Anterior cingulate cortex (tissue), 58 donors: ENCODE results near the gene PLA2G2D.

Source experiments
- DNase-seq, 58 donors: peaks; one replicate each; lab custom pipeline; 2025; lab: John Stamatoyannopoulos, UW

PLA2G2D gene

DNA sequence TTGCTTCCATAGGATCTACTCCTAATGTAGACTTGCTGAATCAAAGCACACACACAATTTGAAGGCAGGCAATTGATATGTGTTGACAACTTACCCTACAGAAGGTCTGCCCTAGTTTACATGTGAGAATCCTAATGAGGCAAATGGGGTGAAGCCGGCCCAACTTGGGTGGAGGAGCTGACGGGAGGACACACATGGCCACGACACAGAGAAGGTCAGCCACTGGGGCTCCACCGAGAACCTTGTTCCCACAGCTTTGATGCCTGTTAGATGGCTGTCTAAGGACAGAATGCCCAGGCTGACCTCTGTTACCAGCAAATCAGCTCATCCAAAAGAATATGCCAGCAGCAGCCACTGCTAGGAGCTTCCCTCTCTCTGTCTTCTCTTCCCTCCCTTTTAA lies 1.5 kb upstream of the PLA2G2D start:
- DNase-seq: no peak

DNA sequence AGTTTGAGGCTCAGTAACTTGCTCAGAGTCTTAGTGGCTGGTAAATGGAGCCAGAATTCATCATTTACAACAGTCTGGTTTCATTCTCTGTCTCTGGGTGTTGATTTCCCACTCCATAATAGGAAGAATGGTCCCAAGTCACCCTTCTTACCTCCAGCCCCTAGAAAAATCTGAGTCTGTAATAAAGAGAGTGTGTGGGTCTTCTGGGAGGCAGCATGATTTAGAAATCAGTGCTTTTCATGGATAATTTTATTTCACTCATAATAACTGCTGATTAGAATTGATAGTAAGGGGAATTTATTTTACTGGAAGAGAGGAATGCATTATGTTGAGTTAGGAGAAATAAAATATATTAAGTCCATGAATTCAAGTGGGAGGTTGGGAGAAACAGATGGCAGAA lies 2.1 kb downstream of the PLA2G2D start:
- DNase-seq: no peak

DNA sequence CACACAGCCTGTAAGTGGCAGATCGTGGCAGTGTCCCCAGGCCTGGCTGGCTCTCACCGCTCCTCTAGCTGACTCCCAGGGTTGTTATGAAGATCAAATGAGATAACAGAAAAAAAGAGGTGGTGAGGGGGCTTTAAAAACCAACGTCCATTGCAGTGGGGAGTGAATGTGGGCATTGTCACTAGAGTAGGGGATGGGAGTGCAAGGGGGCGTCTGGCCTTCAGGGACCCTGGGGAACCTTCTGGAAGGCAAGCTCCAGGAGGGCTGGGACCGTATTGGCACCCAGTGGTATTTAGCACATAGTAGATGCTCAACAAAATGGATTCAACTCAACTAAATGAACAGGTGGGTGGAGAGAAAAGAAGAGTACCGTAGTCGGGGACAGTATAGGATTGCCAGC lies 3.4 kb downstream of the PLA2G2D start:
- DNase-seq: no peak

DNA sequence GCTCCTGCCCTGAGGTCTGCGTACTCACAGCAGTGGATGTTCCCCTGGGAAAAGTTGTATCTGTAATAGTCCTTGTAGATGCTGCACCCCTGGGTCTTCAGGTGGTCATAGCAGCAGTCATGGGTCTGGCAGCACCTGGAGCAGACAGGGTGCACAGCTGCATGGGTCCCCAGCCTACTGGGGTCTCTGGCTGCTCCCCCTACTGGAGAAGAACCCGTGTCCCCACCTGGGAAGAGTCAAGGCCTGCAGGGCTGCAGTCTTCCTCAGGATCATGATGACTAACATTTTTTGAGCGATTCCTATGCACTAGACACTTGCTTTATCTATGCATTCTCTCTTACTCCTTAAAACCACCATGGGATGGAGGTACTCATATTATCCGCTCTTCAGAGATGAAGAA lies 3.9 kb downstream of the PLA2G2D start:
- no peak for DNase-seq

DNA sequence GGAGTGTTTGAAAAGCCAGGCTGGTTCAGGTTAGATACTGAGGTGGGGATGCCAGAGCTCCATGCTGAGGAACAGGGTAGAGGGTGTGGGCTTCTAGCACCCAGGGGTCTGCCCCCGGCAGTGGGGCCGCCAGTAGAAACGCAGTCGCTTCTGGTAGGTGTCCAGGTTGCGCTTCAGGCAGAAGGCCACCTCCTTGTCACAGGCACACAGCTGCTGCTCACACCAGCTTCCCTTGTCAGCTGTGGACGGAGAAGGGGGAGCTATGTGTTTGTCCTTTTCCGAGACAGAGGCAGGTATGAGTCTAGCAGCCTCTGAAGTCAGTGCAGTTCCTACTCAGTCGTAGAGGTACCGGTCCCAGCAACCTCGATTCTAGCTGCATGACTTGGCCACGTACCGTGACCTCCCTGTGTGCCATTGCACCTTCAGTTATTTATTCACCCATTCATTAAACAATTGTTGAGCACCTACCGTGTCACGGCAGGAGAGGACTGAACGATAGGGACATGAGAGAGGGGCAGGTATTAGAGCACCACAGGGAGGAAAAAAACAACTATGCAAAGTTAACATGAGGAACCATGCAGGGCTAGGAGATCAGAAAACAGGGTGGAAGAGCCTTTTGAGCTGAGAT lies 5.2 kb downstream of the PLA2G2D start:
- DNase-seq: no peak

DNA sequence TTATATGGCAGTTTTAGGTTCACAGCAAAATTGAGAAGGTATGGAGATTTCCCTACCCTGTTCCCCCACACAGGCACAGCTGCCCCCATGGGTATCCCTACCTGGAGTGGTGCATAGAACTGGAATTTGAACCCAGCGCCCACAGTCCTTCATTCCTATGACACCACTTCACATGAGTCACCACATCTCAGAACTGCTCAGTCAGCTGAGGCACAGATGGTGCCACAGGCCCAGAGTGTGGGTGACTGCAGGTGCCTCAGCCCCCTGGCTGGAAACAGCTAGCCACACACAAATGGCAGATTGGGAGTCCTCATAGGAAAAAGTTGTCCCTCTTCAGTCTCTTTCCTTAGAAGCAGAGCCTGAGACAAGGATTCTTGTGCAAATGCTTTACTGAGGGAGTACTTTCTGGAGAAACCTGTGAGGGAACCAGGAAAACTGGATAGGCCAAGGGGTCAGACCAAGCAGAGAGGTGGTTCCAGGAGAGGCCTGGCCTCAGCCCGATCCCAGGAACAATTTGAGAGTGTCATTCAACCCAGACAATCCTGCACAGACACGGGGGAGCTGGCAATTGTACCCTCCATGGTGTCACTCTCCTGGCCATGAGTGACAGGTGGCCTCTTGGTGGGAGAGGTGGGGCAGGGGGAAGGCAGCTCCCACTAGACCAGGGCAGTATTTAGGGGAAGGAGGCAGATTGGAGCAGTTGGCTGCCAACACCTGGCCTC lies 6.9 kb downstream of the PLA2G2D start:
- DNase-seq: no peak

DNA sequence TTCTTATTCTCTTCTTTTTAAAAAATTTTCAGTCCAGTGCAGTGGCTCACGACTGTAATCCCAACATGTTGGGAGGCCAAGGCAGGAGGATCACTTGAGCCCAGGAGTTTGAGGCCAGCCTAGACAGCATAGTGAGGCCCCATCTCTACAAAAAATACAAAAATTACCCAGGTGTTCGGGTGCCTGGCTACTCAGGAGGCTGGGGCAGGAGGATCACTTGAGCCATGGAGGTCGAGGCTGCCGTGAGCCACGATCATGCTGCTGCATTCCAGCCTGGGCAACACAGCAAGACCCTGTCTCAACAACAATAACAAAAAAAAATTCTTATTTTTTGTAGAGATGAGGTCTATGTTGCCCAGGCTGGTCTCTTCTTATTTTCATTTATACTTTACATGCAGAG lies 7.9 kb downstream of the PLA2G2D start:
- no peak for DNase-seq

DNA sequence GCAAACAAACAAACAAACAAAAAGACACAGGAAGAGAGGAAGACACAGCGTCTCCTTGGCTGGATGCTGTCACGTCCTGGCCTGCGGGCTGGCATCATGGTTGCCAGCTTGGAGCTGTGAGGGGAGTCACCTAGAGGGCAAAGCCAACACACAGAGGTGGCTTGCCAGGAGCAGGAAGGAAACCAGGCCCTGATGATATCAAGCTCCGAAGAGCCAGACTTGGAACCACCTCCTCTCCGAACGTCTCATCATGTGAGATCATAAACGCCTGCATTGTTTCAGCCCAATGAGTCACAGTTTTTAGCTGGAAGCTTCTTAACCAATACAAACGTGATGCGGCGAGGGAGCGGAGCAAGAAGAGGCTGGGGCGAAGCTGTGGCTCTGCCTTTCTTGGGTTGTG lies 8.7 kb downstream of the PLA2G2D start:
- peak in 1 of 58 donors; percentile 2 for DNase-seq

DNA sequence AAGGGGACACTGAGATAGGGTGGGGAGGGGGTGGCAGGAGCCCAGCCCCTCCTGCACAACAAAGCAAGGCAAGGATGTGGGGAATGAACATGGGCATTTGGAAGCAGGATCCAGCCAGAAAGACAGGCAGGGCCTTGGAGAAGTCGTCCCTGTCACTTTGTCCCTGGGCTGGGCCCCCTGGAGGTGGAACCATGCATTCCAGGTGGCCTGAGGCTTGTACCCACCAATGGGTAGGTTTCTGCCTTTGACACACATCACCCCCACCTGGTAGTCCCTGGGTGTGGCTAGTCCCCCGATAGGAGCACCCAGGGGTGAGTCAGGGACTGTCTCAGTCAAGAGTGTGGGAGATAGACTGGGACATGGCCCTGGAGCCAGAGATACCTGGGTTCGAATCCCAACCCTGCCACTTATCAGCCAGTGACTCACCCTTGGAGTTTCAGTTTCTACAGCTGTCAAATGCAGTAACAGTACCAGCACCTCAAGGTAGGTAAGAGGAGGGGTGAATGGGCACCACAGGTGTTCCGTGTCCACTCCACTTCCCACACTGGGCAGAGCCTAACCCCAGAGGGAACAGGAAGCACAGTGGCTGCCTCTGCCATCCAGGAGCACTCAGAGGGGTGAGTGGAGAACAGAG lies 10.0 kb downstream of the PLA2G2D start:
- DNase-seq: no peak

DNA sequence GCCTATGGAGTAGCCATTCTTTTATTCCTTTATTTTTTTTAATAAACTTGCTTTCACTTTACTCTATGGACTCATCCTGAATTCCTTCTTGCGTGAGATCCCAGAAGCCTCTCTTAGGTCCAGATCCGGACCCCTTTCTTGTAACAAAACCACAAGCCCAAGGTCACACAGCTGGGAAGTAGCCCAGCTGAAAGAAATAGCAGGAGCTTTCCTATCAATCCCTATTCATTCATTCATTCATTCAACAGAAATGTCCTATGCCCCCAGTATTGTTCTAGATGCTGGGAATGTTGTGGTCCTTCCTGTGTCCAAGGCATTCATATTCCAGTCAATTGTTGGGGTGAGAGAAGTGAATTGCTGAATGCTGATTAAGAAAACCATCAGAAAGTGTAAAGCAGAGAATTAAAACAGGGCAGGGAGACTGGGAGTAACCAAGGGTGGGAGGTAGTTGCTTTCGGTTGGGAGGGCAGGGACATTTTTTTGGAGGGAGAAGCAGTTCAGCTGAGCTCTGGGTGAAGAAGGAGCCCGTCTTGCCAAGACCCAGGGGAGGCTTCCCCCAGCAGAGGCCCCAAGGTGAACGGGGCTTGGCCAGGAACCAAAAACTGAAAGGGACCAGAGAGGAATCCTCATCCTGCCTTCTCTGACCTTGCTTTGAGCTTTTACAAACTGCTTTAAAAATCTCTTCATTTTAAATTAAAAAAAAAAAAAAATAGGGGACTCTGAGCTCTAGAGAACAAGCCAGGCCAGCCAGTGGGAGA lies 10.8 kb downstream of the PLA2G2D start:
- DNase-seq: no peak

DNA sequence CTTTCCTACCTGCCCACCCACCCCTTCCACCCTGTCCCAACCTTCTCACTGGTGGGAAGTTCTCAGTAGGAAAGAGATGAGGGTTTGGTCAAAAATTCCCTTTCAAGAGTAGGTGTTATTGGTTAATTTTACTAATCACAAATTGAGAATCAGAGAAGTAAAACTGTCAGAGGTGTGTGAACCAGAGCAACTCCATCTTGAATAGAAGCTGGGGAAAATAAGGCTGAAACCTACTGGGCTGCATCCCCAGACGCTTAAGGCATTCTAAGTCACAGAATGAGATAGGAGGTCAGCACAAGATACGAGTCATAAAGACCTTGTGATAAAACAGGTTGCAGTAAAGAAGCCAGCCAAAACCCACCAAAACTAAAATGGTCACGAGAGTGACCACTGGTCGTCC lies 11.5 kb downstream of the PLA2G2D start:
- DNase-seq: no peak

DNA sequence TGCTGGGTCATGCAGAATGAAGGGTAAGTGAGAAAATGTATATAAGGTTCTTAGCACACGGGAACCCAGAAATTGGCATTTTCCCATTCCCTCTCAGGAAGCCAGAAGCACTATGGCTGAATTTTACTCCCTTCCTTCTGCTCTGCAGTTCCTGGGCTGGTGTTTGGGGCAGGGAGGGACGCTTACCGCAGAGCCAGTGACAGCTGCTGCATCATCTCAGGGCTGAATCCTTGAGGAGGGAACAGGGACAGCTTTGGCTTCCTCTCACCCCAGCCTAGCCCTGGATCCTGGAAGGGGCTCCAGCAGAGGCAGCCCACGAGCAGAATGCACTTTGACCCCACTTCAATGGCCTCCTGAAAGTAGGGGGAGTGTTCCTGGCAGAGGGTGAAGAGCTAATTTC lies 12.0 kb downstream of the PLA2G2D start:
- no peak for DNase-seq

DNA sequence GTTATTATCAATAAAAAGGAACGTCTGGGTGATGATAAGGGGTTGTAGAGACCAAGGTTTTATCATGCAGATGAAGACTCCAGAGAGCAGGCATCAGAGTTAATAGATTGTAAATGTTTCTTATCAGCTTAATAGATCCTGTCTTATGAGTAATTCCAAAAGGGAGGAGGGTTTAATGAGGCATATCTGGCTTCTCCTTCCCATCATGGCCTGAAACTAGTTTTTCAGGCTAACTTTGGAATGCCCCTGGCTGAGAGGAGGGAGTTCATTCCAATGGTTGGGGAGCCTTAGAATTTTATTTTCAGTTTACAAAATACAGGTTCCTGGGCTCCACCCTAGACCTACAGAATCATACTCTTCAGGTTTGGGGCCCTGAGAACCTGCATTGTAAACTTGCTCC lies 13.5 kb downstream of the PLA2G2D start:
- DNase-seq: no peak

DNA sequence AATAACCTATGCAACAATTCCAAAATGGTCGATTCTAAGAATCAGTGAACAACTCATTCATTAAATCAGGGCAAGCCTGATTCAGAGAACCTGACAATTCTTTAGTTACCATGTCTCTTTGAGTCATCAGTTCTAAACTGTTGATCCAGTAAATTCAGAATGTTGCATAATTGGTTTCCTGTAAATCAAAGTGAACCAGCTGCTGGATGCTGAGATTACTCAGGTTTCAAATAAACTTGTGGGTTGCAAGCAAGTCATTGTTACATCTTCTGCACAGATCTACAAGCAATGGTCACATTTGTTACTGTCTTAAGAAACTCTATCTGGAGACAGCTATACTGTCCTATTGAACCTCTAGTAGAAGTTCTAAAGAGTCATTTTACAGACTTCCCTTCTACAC lies 16.5 kb downstream of the PLA2G2D start:
- no peak for DNase-seq

DNA sequence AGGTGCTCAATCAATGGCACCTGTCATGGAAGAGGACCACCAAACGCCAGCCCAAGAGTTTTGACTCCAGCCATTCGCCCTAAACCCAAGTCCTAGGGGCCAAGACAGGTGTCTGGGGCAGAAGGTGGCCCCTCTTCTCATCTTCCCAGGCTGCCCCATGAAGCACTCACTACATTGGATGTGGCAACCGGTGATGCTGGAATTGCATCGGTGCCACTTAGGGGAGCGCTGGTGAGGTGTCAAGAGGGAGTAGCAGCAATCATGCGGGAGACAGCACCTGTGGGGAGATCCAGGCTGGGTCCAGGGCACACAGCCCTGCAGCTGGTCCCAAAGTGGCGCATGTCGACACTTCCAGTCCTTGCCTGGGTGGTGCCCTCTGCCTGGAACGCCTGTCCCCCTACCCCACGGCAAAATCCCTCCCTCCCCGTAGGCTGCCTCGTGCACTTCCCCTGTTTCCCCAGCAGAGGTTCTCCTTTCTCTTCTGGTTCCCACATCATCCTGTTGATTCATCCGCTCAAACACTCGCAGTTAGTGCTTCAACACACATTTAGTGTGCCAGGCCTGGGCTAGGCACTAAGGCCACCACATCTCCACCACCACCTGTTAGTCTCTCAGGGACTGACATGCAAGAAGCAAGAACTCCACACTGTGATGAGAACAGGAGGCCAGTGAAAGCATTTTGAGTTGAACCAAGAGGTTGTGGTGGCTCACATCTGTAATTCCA lies 18.5 kb downstream of the PLA2G2D start:
- DNase-seq: peak in 28 of 58 donors; percentile 1 to 52 (median 12)

DNA sequence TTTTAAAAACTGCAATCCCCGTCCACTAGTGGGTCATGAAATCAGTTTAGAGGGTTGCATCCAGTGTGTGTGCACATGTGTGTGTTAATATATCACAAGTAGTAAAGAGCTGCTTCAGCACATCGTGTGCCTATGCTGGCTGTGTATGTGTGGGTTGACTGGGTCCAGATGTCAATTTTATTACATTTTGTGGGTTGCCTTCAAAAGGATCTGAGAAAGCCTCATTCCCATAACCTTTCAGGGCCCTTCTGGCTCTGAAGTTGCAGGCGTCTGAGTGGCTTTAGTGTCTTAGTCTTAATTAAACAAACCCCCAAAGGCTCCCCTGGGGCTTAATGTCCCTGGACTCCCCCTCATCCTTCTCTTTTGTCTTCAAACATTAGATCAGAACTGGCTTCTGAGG lies 19.8 kb downstream of the PLA2G2D start:
- DNase-seq: no peak

DNA sequence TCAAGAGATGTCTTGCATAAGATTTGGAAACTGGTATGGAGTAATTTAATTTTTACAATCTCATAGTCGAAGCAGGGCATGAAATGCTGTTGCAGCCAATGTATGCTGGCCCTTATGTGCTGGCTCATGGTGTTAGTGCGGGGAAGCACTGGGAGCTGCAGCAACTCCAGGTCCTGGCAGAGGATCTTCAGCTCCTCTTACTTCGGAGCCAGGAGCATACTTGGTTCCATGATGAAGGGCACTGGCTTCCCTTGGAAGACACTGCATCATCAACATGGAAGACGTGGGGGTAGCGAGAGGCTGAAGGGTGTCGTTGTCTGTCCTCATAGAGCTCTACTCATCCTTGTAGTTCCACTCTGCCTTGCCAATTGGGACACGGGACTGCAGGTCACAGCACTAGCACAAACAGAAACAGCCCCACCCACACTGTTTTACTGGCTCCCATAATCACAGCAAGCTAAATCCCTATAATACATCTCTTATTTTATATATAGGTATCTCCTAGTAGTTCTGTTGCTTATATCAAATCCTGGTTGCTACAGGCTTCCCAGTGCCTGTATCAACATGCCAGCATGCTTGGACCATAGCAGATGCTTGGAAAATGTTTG lies 22.4 kb downstream of the PLA2G2D start:
- no peak for DNase-seq

DNA sequence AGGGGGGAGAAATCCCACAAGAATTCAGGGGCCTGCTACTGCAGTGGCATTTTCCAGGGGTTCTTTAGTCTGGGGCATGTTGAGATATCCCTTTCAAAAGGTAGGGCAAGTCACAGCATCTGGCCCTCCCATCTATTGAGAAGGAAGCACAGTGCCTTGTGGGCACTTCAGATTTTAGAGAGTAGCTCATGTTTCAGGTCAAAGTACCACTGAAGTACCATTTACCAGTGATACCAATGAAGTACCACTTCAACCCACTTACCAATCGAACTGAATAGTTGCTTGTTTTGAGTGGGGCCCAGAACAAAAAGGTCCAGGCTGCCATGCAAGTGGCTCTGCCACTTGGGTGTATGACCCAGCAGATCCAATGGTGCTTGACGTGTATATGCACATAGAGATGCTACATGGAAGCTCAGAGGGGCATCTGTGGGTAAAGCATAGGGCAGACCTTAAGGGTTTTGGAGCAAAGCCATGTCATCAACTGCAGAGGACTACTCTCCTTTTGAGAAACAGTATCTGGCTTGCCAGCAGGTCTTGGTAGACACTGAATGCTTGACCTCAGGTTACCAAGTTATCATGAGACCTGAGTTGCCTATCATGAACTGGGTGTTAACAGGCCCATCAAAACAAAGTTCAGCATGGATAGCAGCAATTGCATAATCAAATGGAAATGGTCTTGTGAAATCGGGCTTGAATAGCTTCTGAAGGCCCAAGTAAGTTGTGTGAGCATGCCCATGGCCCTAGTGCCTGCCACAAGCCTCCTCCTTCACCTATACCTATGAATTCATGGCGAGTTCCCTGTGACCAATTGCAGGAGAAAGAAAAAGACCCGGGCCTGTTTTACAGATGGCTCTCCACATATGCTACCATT lies 23.5 kb downstream of the PLA2G2D start:
- DNase-seq: no peak

DNA sequence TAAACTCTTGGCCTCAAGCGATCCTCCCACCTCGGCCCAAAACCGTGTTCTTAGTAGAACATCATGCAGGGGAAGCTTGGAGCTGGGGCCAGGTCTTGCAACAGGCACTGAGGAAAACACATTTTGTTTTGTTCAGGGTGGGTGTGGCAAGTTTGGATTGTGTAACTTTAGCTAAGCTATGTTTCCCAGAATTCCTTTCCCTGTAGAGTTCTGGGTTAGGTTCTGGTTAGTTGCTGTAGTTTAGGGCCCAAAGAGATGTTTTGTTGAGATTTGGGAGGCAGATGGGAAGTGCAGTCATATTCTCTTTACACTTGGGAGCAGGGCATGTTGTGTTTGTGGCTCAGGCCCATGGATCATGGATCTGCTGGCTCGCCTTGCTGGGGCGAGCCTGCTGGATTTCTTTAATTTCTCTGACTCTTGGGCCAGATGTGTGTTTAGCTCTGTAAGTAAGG lies 25.4 kb downstream of the PLA2G2D start:
- no peak for DNase-seq
